ENCODE measurements around the gene DOCK2.
"Not testable (repeated sequence)": the region's sequence is repeated elsewhere in the genome, so short reads cannot be mapped to it uniquely, and the experiment has no call there.

The DOCK2 gene

GRCh38 chr5:169811680-169812079 lies 174.6 kb downstream of the DOCK2 start:
- DNase-seq (ENCODE audit: low read depth in 2 of 2, low spot score in 1 of 2), result no peak

DNA sequence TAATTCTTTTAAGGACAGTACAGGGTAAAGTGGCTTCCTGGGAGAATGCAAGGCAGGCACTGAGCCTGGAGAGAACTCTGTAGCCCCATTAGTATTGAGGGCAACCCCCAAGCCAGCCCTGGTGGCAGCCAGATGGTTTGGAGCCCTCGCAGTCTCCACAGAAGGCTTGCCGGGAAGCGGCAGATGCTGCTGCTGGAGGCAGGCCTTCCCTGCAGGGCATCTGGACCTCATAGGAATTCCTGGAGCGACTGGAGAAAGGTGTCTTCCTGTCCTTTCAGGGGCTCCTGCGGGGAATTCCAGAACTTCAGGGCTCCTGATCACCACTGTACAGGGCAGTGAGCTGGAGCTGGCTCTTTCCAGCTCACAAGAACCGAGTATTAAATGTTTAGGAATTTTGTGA lies 175.7 kb downstream of the DOCK2 start:
- no peak for DNase-seq (ENCODE audit: low read depth in 2 of 2, low spot score in 1 of 2)

DNA sequence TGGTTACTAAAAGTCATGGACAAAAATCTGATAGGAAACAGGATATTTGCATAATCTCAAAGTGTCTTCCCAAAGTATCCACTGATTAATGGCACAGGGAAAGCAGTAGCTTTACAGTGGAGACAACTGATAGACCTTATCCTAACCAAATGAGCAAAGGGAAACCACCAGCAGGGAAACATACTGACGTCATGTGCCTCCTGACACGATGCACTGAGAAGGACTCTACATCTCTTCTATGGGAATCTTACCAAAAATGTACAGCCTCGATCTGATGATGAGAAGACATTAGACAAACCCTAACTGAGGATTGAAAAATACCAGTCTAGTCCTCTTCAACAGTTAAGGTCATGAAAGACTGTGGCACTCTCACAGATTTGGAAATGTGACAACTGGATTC lies 177.0 kb downstream of the DOCK2 start:
- no peak for DNase-seq (ENCODE audit: low read depth in 2 of 2, low spot score in 1 of 2)

- DNase-seq (ENCODE audit: low read depth in 2 of 2, low spot score in 1 of 2), result no peak
Observed at GRCh38 chr5:169814522-169814921, 177.4 kb downstream of the DOCK2 start.

DNA sequence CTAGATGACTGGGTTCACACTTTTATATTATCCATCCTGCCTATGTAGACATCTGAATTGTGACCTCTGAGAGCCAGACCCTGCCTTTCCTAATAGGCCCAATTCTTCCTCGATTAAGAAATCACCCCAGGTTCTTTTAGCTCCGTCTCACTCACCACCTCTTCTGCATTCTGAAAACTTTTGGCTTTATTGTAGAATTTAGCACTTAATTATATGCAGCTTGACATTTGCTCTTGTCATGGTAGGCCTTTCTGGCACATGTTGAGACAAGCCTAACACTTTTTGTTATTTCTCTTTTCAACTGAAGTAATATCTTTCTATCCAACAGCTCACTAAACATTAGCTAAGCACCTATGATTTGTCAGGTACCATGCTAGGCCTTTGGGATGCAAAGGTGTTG lies 180.0 kb downstream of the DOCK2 start:
- no peak for DNase-seq (ENCODE audit: low read depth in 2 of 2, low spot score in 1 of 2)

DNA sequence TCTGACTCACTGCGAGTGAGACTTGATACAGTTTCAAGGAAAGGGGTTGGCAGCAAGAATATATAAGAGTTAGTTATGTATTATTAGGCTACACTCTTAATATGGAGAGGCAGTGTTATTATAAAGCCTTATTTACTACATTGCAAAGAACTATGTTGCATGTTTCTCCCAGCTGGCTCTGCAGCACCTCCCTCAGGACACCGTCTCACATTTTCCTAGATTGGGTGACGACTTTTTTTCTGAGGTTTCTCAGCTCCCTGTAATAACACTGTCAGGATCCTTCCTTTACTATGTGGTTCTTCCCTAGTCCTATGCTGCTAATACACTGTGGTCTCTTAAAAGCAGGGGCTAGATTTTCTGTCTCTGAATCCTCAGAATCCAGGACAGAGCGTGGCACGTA lies 189.5 kb downstream of the DOCK2 start:
- no peak for DNase-seq (ENCODE audit: low read depth in 2 of 2, low spot score in 1 of 2)

- DNase-seq (ENCODE audit: low read depth in 2 of 2, low spot score in 1 of 2), result no peak
Observed at GRCh38 chr5:169827769-169828168, 190.7 kb downstream of the DOCK2 start.

DNA sequence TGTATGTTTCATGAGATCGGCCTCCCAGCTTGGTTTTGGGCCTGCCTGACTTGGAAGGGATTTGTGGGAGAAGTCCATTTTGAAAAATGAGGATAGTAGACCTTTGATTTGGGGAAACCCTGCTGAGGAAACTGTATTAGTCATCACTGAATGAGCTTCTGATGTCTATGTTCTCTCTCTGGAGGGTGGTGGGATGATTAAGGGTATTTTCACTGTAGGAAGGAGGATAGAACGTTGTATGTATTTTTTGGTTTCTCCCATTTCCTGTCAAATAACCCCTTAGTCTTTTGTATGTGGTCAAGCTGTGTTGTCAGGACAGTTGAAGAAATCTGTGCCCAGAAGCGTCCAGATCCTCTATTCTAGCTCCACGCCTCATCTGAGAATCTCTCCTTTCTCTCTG lies 191.3 kb downstream of the DOCK2 start:
- no peak for DNase-seq (ENCODE audit: low read depth in 2 of 2, low spot score in 1 of 2)

- DNase-seq (ENCODE audit: low read depth in 2 of 2, low spot score in 1 of 2), result no peak
Observed at GRCh38 chr5:169831331-169831730, 194.3 kb downstream of the DOCK2 start.

DNA sequence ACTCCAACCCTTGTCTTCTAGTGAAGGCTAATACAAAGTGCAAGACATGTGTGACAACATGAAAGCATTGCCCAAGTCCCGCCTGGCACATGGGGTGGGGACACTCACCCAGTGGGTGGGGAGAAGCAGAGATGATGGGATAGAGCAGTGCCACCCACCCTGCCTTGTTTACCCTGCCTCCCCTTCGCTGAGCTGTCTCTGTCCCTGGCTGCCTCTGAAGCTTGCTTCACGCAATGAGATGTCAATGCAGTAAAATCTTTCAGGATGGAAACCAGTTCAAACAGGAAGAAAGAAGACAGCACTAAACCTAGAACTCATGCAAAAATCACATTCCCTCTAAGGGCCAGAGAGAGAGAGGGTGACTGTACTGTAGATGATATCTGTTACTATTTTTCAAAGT lies 195.2 kb downstream of the DOCK2 start:
- no peak for DNase-seq (ENCODE audit: low read depth in 2 of 2, low spot score in 1 of 2)

GRCh38 chr5:169832845-169833244 lies 195.8 kb downstream of the DOCK2 start:
- no peak for DNase-seq (ENCODE audit: low read depth in 2 of 2, low spot score in 1 of 2)

GRCh38 chr5:169833681-169834292 lies 196.7 kb downstream of the DOCK2 start:
- DNase-seq (ENCODE audit: low read depth in 2 of 2, low spot score in 1 of 2), result not testable (repeated sequence)

DNA sequence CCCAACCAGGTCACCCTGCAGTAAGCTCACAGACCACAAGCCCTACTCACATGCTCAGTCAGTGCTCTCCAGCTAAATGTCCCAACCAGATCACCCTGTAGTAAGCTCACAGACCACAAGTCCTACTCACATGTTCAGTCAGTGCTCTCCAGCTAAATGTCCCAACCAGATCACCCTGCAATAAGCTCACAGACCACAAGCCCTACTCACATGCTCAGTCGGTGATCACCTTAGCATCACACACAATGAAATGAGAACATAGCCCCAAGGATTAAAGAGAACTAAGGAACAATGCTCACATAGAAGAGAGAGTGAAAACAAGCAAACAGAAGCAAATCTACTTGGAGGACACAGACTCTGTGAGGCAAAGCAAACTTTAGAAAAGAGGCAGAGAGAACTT lies 197.5 kb downstream of the DOCK2 start:
- not testable (repeated sequence) for DNase-seq (ENCODE audit: low read depth in 2 of 2, low spot score in 1 of 2)

DNA sequence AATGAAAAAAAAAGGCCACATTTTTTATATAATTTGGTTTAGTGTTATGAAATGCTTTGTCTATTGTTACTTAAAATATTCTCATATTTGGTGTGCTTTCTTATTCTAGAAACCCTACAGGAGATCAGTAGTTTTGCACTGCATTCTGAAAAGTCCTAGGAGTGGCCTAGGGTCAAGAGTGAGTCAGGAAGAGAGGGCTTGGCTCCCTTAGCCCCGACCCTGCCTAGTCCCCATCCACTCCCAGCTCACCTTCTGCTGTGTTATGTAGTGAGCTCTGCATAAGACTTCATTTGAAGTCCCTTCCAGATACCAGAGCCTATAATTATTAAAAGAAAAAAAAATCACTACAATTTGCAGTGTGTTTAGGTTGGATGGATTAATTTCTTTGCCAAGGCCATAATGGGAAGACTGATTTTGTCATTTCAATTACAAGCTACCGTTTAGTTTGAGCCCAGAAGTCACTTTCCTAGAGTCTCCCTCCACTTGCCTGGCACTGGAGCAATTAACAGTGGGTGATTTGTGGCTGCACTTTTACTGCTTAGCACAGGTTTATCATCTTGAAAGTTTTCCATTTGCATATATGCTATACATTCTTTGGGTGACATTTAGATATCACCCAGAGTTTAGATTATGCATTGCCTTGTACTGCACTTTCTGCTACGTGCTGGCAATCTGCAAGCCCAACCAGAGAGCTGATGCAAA lies 199.9 kb downstream of the DOCK2 start:
- no peak for DNase-seq (ENCODE audit: low read depth in 2 of 2, low spot score in 1 of 2)

DNA sequence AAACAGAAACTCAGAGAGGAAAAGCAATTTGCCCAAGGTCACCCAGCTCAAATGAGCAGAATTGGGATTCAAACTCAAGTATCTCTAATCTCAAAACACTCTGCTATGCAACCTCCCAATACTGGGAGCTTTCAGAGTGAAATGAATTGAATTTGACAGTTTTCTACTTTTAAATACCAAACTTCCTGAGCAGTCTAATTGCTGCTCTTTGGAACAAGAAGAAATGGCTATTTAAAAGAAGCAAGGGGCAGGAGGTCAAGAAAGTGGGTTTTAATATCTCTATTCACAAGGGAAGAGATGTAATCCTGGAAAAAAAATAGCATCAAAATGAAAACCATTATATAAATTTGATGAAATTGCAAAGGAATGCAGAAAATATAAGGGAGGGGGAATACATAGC lies 200.6 kb downstream of the DOCK2 start:
- DNase-seq (ENCODE audit: low read depth in 2 of 2, low spot score in 1 of 2), result no peak

DNA sequence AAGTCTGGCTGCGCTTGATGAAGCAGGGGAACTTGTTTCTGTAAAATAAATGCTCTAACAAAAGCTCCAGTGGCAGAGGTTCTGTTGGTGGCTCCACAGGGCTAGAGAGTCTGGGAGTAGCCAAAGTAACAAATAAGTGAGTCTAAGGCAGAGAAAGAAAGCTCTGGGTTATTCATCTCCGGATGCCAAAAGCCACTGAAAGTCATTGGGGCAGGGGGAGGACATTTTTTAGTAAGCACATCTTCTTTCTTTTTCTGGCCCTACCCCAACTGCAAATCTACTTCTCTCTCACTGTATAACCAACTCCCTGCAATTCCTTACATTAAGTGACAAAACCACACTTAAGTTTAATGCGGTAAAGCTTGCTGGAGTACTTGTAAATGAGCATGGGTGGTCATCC lies 201.6 kb downstream of the DOCK2 start:
- no peak for DNase-seq (ENCODE audit: low read depth in 2 of 2, low spot score in 1 of 2)

DNA sequence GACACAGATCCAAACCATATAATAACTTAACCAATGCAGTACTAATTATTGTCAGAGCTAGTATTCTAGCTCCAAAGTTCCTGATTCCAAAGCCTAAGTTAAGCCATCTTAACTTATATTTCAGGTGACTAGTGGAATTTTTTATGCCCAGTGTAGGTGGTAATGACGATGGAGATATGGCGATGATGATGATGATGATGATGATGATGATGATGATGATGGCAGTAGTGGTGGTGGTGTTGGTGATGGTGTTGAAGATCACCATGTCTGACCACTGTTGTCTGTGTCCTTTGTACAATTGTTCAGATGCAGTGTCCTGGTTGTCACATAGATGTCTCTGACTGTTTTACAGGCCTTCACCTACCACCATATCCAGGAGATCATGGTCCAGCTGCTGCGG lies 203.3 kb downstream of the DOCK2 start:
- no peak for DNase-seq (ENCODE audit: low read depth in 2 of 2, low spot score in 1 of 2)

GRCh38 chr5:169842699-169843098 lies 205.6 kb downstream of the DOCK2 start:
- no peak for DNase-seq (ENCODE audit: low read depth in 2 of 2, low spot score in 1 of 2)

GRCh38 chr5:169847519-169847918 lies 210.4 kb downstream of the DOCK2 start:
- DNase-seq (ENCODE audit: low read depth in 2 of 2, low spot score in 1 of 2), result no peak

GRCh38 chr5:169848271-169848670 lies 211.2 kb downstream of the DOCK2 start:
- DNase-seq (ENCODE audit: low read depth in 2 of 2, low spot score in 1 of 2), result no peak

GRCh38 chr5:169848792-169849191 lies 211.7 kb downstream of the DOCK2 start:
- no peak for DNase-seq (ENCODE audit: low read depth in 2 of 2, low spot score in 1 of 2)

- no peak for DNase-seq (ENCODE audit: low read depth in 2 of 2, low spot score in 1 of 2)
Observed at GRCh38 chr5:169850409-169850808, 213.3 kb downstream of the DOCK2 start.

DNA sequence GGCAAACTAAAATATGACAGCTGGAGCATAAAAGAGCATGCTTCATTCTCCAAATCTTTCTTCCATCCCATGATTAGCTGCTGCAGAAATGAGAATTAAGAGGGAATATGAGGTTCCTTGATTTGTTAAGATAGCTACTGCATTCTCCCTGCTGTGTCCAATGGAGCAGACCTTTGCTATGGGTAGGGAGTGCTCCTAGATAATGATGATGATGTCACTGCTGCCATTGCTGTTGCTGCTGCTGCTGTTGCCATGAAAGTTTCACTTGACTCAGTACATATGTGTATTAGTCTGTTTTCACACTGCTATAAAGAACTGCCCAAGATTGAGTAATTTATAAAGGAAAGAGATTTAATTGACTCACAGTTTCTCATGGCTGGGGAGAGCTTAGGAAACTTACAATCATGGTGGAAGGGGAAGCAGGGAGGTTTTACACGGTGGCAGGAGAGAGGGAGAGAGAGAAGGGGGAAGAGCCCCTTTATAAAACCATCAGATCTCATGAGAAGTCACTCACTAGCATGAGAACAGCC lies 214.3 kb downstream of the DOCK2 start:
- DNase-seq (ENCODE audit: low read depth in 2 of 2, low spot score in 1 of 2), result no peak
